GM21717 (cell line): Measurements from ENCODE around the gene COLGALT1.

Experiments
- ATAC-seq: cut with Tn5 transposase; IDR thresholded peaks from one replicate; pipeline ENCODE4 v1.9.1; 2021; ENCODE audit warnings: mild to moderate bottlenecking, moderate library complexity; ENCODE audit not compliant: unreplicated experiment

Gene COLGALT1

GRCh38 chr19:17617807-17618192 is 62.4 kb downstream of the COLGALT1 start:
- ATAC-seq: no peak

- no peak for ATAC-seq
Measured at GRCh38 chr19:17618281-17618903, 62.9 kb downstream of the COLGALT1 start.

GRCh38 chr19:17618936-17619335 is 63.5 kb downstream of the COLGALT1 start:
- no peak for ATAC-seq

GRCh38 chr19:17620696-17621095 is 65.2 kb downstream of the COLGALT1 start:
- ATAC-seq: no peak

GRCh38 chr19:17623224-17623935 is 67.9 kb downstream of the COLGALT1 start:
- no peak for ATAC-seq

- ATAC-seq: no peak
Measured at GRCh38 chr19:17624314-17624991, 69.0 kb downstream of the COLGALT1 start.

GRCh38 chr19:17625043-17625442 is 69.6 kb downstream of the COLGALT1 start:
- no peak for ATAC-seq

- no peak for ATAC-seq
Measured at GRCh38 chr19:17625980-17626379, 70.5 kb downstream of the COLGALT1 start.

- no peak for ATAC-seq
Measured at GRCh38 chr19:17626456-17627015, 71.1 kb downstream of the COLGALT1 start.

GRCh38 chr19:17627161-17627560 is 71.7 kb downstream of the COLGALT1 start:
- ATAC-seq: no peak

GRCh38 chr19:17627921-17628320 is 72.5 kb downstream of the COLGALT1 start:
- no peak for ATAC-seq

GRCh38 chr19:17629760-17630159 is 74.3 kb downstream of the COLGALT1 start:
- ATAC-seq: no peak

GRCh38 chr19:17632577-17632976 is 77.1 kb downstream of the COLGALT1 start:
- no peak for ATAC-seq
